HEK293 (cell line): ENCODE data around the gene TDG.

Source experiments
- CTCF ChIA-PET: fragments of 350-600 bp; formaldehyde crosslinking; extraction: SDS; loops from one replicate; lab custom pipeline; 2021; ENCODE audit warnings: antibody characterized with exemption; lab: Yijun Ruan, JAX
- POLR2A ChIA-PET: fragments of 300-600 bp; formaldehyde crosslinking; extraction: SDS; loops from one replicate; lab custom pipeline; 2020; ENCODE audit warnings: antibody characterized with exemption, inconsistent platforms; lab: Yijun Ruan, JAX
- H3K27ac ChIP-seq: fragments of 200-500 bp; sonication (Bioruptor generic); 2 replicates; pipeline ENCODE4 v1.5.1; 2014; ENCODE audit warnings: low read depth, low read length, control low read depth, inconsistent platforms; ENCODE audit errors: extremely low read depth
- H3K36me3 ChIP-seq, 2 experiments: fragments of 200-500 bp in 1 of 2; sonication (Bioruptor generic) in 1 of 2; 1 replicate in 1 of 2; 2 replicates in 1 of 2; pipeline ENCODE4 v1.5.1; 2014 to 2017; ENCODE audit warnings: inconsistent platforms in 2 of 2, low read length in 2 of 2; ENCODE audit not compliant: control insufficient read depth in 2 of 2, insufficient read depth in 1 of 2
- H3K4me1 ChIP-seq: fragments of 200-500 bp; sonication (Bioruptor generic); 2 replicates; pipeline ENCODE4 v1.5.1; 2014; ENCODE audit warnings: mild to moderate bottlenecking, low read length, inconsistent platforms; ENCODE audit not compliant: control insufficient read depth, insufficient read depth
- H3K4me3 ChIP-seq: 2 replicates; pipeline ENCODE4 v1.5.1; 2011; ENCODE audit warnings: low read depth, mild to moderate bottlenecking, control low read depth, low read length, moderate library complexity
- H3K9me3 ChIP-seq: fragments of 200-500 bp; sonication (Bioruptor generic); 2 replicates; pipeline ENCODE4 v1.5.1; 2014; ENCODE audit warnings: low read depth, low read length, inconsistent platforms; ENCODE audit not compliant: control insufficient read depth, insufficient read depth
- AEBP2 ChIP-seq: fragments of 450-650 bp; formaldehyde crosslinking; IDR thresholded peaks from 2 replicates; pipeline ENCODE4 v1.5.1; 2016; ENCODE audit warnings: missing biosample characterization, missing genetic modification characterization, borderline replicate concordance
- BCL6B ChIP-seq: fragments of 450-650 bp; formaldehyde crosslinking; IDR thresholded peaks from 2 replicates; pipeline ENCODE4 v1.5.1; 2017; ENCODE audit warnings: missing biosample characterization, missing genetic modification characterization
- PRDM2 ChIP-seq: fragments of 450-650 bp; formaldehyde crosslinking; IDR thresholded peaks from 2 replicates; pipeline ENCODE4 v1.5.1; 2016; ENCODE audit warnings: missing biosample characterization, missing genetic modification characterization, borderline replicate concordance
- SP7 ChIP-seq: fragments of 450-650 bp; formaldehyde crosslinking; IDR thresholded peaks from 2 replicates; pipeline ENCODE4 v1.5.1; 2016; ENCODE audit warnings: missing biosample characterization, missing genetic modification characterization
- YY2 ChIP-seq: fragments of 450-650 bp; formaldehyde crosslinking; IDR thresholded peaks from 2 replicates; pipeline ENCODE4 v1.5.1; 2016; ENCODE audit warnings: missing biosample characterization, missing genetic modification characterization
- ZBTB11 ChIP-seq: fragments of 450-650 bp; formaldehyde crosslinking; conservative IDR thresholded peaks from 2 replicates; pipeline ENCODE4 v1.5.1; 2016; ENCODE audit warnings: low read depth, missing biosample characterization, missing genetic modification characterization
- ZBTB6 ChIP-seq: fragments of 450-650 bp; formaldehyde crosslinking; IDR thresholded peaks from 2 replicates; pipeline ENCODE4 v1.5.1; 2017; ENCODE audit warnings: missing biosample characterization, missing genetic modification characterization
- ZEB2 ChIP-seq: fragments of 450-650 bp; formaldehyde crosslinking; IDR thresholded peaks from 2 replicates; pipeline ENCODE4 v1.5.1; 2016; ENCODE audit warnings: missing biosample characterization, missing genetic modification characterization
- ZNF114 ChIP-seq: fragments of 450-650 bp; formaldehyde crosslinking; IDR thresholded peaks from 2 replicates; pipeline ENCODE4 v1.5.0; 2017; ENCODE audit warnings: missing biosample characterization, missing genetic modification characterization
- ZNF19 ChIP-seq: fragments of 450-650 bp; formaldehyde crosslinking; IDR thresholded peaks from 2 replicates; pipeline ENCODE4; 2016; ENCODE audit warnings: missing biosample characterization, missing genetic modification characterization, low read depth
- ZNF335 ChIP-seq: fragments of 450-650 bp; formaldehyde crosslinking; conservative IDR thresholded peaks from 2 replicates; pipeline ENCODE4 v1.5.1; 2016; ENCODE audit warnings: missing biosample characterization, missing genetic modification characterization
- ZNF354C ChIP-seq: fragments of 450-650 bp; formaldehyde crosslinking; IDR thresholded peaks from 2 replicates; pipeline ENCODE4 v1.5.1; 2016; ENCODE audit warnings: missing biosample characterization, missing genetic modification characterization, low read depth, borderline replicate concordance
- ZNF366 ChIP-seq: fragments of 450-650 bp; formaldehyde crosslinking; conservative IDR thresholded peaks from 2 replicates; pipeline ENCODE4 v1.5.1; 2016; ENCODE audit warnings: missing biosample characterization, missing genetic modification characterization
- ZNF629 ChIP-seq: fragments of 450-650 bp; formaldehyde crosslinking; IDR thresholded peaks from 2 replicates; pipeline ENCODE4 v1.5.1; 2017; ENCODE audit warnings: missing biosample characterization, missing genetic modification characterization
- ZNF660 ChIP-seq: fragments of 450-650 bp; IDR thresholded peaks from 2 replicates; pipeline ENCODE4 v1.5.1; 2018; ENCODE audit warnings: missing biosample characterization, mild to moderate bottlenecking, missing genetic modification characterization
- ZNF785 ChIP-seq: fragments of 450-650 bp; formaldehyde crosslinking; IDR thresholded peaks from 2 replicates; pipeline ENCODE4 v1.5.1; 2016; ENCODE audit warnings: missing biosample characterization, missing genetic modification characterization
- ZNF791 ChIP-seq: fragments of 450-650 bp; formaldehyde crosslinking; IDR thresholded peaks from 2 replicates; pipeline ENCODE4 v1.5.1; 2016; ENCODE audit warnings: missing biosample characterization, missing genetic modification characterization
- ZNF792 ChIP-seq: fragments of 450-650 bp; formaldehyde crosslinking; IDR thresholded peaks from 2 replicates; pipeline ENCODE4 v1.5.1; 2016; ENCODE audit warnings: missing biosample characterization, missing genetic modification characterization

The TDG gene

DNA sequence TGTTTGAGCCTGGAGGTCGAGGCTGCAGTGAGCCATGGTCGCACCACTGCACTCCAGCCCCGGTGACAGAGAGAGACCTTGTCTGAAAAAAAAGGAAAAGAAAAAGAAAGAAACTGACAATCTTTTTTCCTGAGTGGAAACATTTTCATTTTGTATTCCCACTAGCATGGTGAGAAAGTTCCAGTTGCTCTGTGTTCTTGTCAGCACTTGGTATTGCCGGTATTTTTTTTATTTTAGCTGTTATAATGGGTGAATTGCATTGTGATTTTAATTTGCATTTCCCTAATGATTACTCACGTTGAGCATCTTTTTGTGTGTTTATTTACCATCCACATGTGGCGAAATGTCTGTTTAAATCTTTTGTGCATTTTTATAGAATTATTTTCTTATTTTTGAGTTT is 58.7 kb downstream of the TDG start (continued):
- TF ChIP-seq PRDM2 (no peak), ZNF785 (tag by site-specific recombination) (no peak)

DNA sequence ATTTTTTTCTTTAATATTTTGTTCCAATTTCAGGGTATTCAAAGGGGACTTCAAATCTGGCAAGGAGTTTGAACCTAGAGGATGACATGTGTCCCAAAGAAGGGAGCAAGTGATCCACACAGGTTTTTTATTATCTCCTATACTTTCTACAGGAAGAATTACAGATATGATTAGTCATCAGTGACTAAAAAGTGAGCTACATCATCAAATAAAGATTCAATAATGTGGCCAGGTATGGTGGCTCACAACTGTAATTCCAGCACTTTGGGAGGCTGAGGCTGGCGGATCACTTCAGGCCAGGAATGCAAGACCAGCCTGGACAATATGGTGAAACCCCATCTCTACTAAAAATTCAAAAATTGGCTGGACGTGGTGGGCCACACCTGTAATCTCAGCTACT is 60.1 kb downstream of the TDG start:
- Histone ChIP-seq H3K27ac (no peak overlapping the region), H3K9me3 (no peaks in the 10 kb centered on the region), H3K4me3 (no peak overlapping the region), H3K36me3 (no peaks in the 10 kb centered on the region), H3K4me1 (no peaks in the 10 kb centered on the region)
- ChIA-PET CTCF (no interaction called here), POLR2A (no interaction called here)
- TF ChIP-seq ZBTB6 (no peak), ZNF629 (tag by site-specific recombination) (no peak), ZNF791 (no peak), ZEB2 (tag by site-specific recombination) (no peak), ZNF114 (tag by site-specific recombination) (no peak), ZNF335 (tag by site-specific recombination) (no peak)

GRCh38 chr12:104026841-104027599 is 61.3 kb downstream of the TDG start:
- no peaks in the 10 kb centered on the region for H3K9me3 ChIP-seq
- TF ChIP-seq ZNF660 (no peak), ZBTB11 (tag by site-specific recombination) (no peak), ZNF629 (tag by site-specific recombination) (no peak), BCL6B (tag by site-specific recombination) (no peak), ZNF19 (tag by site-specific recombination) (no peak), ZNF366 (no peak), YY2 (tag by site-specific recombination) (no peak), AEBP2 (tag by site-specific recombination) (no peak), ZNF354C (no peak), SP7 (no peak), ZNF792 (tag by site-specific recombination) (no peak)
- H3K4me1 ChIP-seq: no peaks in the 10 kb centered on the region
- no peak overlapping the region for H3K4me3 ChIP-seq
- ChIA-PET POLR2A (no interaction called here), CTCF (interaction anchor here (1.4 kb wide), 1 partner anchor 84 kb away, joined by 4 read pairs; no protein-coding TSS in a partner anchor)
- no peak overlapping the region for H3K27ac ChIP-seq
- H3K36me3 ChIP-seq: no peaks in the 10 kb centered on the region
